WTC11 (cell line): Measurements from ENCODE around the gene TRNT1. TPM values are rescaled to one million over a fixed set of nuclear protein-coding genes. Genes with fewer than 3 reads are reported as not detected.

Experiments
- ATAC-seq: fragments of 200-7000 bp; cut with Tn5 transposase; 2 replicates; pipeline ENCODE4 v1.10.0; 2021; ENCODE audit warnings: mild to moderate bottlenecking, moderate library complexity
- CTCF ChIA-PET: fragments of 300-600 bp; sonication (Branson Sonifier 250); formaldehyde crosslinking; loops from one replicate; lab custom pipeline; 2021; ENCODE audit warnings: antibody characterized with exemption; lab: Charles Lee
- POLR2A ChIA-PET: fragments of 350-600 bp; sonication (Branson Sonifier 250); formaldehyde crosslinking; loops from one replicate; lab custom pipeline; 2021; ENCODE audit warnings: antibody characterized with exemption; lab: Charles Lee
- DNase-seq: peaks from one replicate; pipeline ENCODE4 v3.0.0; 2021; ENCODE audit warnings: low spot score
- H3K27ac Mint-ChIP-seq: 2 replicates; pipeline ENCODE4 v1.8.0; 2021; ENCODE audit warnings: mixed read lengths
- H3K27me3 Mint-ChIP-seq: 2 replicates; pipeline ENCODE4 v1.8.0; 2021; ENCODE audit warnings: low read depth, mild to moderate bottlenecking, moderate library complexity, mixed read lengths
- H3K36me3 Mint-ChIP-seq: 2 replicates; pipeline ENCODE4 v1.8.0; 2021; ENCODE audit warnings: mixed read lengths
- H3K4me1 Mint-ChIP-seq: 2 replicates; pipeline ENCODE4 v1.8.0; 2022; ENCODE audit warnings: mixed read lengths
- H3K4me3 Mint-ChIP-seq: 2 replicates; pipeline ENCODE4 v1.8.0; 2021; ENCODE audit warnings: mild to moderate bottlenecking, moderate library complexity, mixed read lengths
- H3K9me3 Mint-ChIP-seq: 2 replicates; pipeline ENCODE4 v1.8.0; 2021; ENCODE audit warnings: mixed read lengths
- FOXJ3 ChIP-seq: sonication (generic); formaldehyde crosslinking; IDR thresholded peaks from 2 replicates; pipeline ENCODE4 v1.9.0; 2021; ENCODE audit warnings: missing genetic modification reagents, mild to moderate bottlenecking, borderline replicate concordance
- GABPB1 ChIP-seq: sonication (generic); formaldehyde crosslinking; IDR thresholded peaks from 2 replicates; pipeline ENCODE4 v1.8.1; 2023; ENCODE audit warnings: mild to moderate bottlenecking, missing genetic modification reagents
- JAZF1 ChIP-seq: fragments of 250-450 bp; sonication (Bioruptor Pico); IDR thresholded peaks from 2 replicates; pipeline ENCODE4 v1.9.0; 2021; ENCODE audit warnings: moderate library complexity, mild to moderate bottlenecking, inconsistent platforms
- RORB ChIP-seq: fragments of 250-450 bp; sonication (Bioruptor Pico); IDR thresholded peaks from 2 replicates; pipeline ENCODE4 v1.9.0; 2021; ENCODE audit warnings: mild to moderate bottlenecking
- TCF7 ChIP-seq: sonication (generic); formaldehyde crosslinking; IDR thresholded peaks from 2 replicates; pipeline ENCODE4 v1.8.0; 2022; ENCODE audit warnings: mild to moderate bottlenecking, low read depth, missing genetic modification reagents, moderate library complexity
- TEAD1 ChIP-seq: sonication (generic); formaldehyde crosslinking; IDR thresholded peaks from 2 replicates; pipeline ENCODE4 v1.8.0; 2022; ENCODE audit warnings: mild to moderate bottlenecking, missing genetic modification reagents
- ZNF317 ChIP-seq: sonication (generic); formaldehyde crosslinking; IDR thresholded peaks from 2 replicates; pipeline ENCODE4 v1.8.1; 2023; ENCODE audit warnings: low read depth, mild to moderate bottlenecking, moderate library complexity, missing genetic modification reagents, borderline replicate concordance
- ZNF416 ChIP-seq: fragments of 250-450 bp; sonication (Bioruptor Pico); IDR thresholded peaks from 2 replicates; pipeline ENCODE4 v1.9.0; 2021; ENCODE audit warnings: mild to moderate bottlenecking, inconsistent platforms
- total RNA-seq: library from RNA; stranded (reverse); gene quantifications from 3 replicates; pipeline ENCODE4 v1.2.3, GENCODE V29; 2021
- TF ChIP-seq, protein P1 (sequence below): sonication (generic); formaldehyde crosslinking; IDR thresholded peaks from 2 replicates; pipeline ENCODE4 v1.8.1; 2023; ENCODE audit warnings: mild to moderate bottlenecking, missing genetic modification reagents, borderline replicate concordance
- TF ChIP-seq, protein P2 (sequence below): sonication (generic); formaldehyde crosslinking; IDR thresholded peaks from 2 replicates; pipeline ENCODE4 v1.8.0; 2023; ENCODE audit warnings: missing genetic modification reagents
- TF ChIP-seq, protein P3 (sequence below): fragments of 250-450 bp; sonication (Bioruptor Pico); IDR thresholded peaks from 2 replicates; pipeline ENCODE4 v2.1.2; 2022; ENCODE audit warnings: mild to moderate bottlenecking, moderate library complexity
- TF ChIP-seq, protein P4 (sequence below): sonication (generic); formaldehyde crosslinking; IDR thresholded peaks from 2 replicates; pipeline ENCODE4 v1.8.0; 2023; ENCODE audit warnings: missing genetic modification reagents, mild to moderate bottlenecking, borderline replicate concordance
- TF ChIP-seq, protein P5 (sequence below): fragments of 200-600 bp; IDR thresholded peaks from 2 replicates; pipeline ENCODE4 v1.8.0; 2022; ENCODE audit warnings: antibody characterized with exemption
- TF ChIP-seq, protein P6 (sequence below): fragments of 250-450 bp; sonication (Bioruptor Pico); IDR thresholded peaks from 2 replicates; pipeline ENCODE4 v1.8.0; 2021; ENCODE audit warnings: mild to moderate bottlenecking
- TF ChIP-seq, protein P7 (sequence below): sonication (generic); formaldehyde crosslinking; IDR thresholded peaks from 2 replicates; pipeline ENCODE4 v1.8.1; 2023; ENCODE audit warnings: mild to moderate bottlenecking, missing genetic modification reagents
- TF ChIP-seq, protein P8 (sequence below): sonication (generic); formaldehyde crosslinking; conservative IDR thresholded peaks from 2 replicates; pipeline ENCODE4 v1.8.1; 2023; ENCODE audit warnings: mild to moderate bottlenecking, low read depth, missing genetic modification reagents, moderate library complexity

Gene TRNT1
- total RNA-seq, 1 experiment from 2014 or later = 18.8 TPM

DNA sequence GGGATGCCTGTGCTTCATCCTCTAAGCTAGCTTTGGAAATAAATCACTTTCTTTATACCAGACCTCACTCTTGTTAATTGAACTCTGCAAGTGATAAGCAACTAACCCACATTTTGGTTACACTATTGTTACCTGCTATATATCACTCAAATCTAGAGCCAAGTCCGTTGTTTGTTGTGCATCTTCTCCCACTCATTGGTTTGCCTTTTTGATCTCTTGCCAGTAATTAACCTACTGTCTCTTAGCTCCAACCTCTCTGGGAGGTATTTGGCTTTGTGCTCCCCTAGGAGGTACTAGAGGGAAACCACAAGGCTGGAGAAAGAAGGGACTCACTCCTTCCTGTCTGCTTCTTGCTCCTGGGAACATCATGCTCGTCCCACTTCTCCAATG, 65.5 kb downstream of the TRNT1 start (continued):
- TF ChIP-seq, protein P1, sequence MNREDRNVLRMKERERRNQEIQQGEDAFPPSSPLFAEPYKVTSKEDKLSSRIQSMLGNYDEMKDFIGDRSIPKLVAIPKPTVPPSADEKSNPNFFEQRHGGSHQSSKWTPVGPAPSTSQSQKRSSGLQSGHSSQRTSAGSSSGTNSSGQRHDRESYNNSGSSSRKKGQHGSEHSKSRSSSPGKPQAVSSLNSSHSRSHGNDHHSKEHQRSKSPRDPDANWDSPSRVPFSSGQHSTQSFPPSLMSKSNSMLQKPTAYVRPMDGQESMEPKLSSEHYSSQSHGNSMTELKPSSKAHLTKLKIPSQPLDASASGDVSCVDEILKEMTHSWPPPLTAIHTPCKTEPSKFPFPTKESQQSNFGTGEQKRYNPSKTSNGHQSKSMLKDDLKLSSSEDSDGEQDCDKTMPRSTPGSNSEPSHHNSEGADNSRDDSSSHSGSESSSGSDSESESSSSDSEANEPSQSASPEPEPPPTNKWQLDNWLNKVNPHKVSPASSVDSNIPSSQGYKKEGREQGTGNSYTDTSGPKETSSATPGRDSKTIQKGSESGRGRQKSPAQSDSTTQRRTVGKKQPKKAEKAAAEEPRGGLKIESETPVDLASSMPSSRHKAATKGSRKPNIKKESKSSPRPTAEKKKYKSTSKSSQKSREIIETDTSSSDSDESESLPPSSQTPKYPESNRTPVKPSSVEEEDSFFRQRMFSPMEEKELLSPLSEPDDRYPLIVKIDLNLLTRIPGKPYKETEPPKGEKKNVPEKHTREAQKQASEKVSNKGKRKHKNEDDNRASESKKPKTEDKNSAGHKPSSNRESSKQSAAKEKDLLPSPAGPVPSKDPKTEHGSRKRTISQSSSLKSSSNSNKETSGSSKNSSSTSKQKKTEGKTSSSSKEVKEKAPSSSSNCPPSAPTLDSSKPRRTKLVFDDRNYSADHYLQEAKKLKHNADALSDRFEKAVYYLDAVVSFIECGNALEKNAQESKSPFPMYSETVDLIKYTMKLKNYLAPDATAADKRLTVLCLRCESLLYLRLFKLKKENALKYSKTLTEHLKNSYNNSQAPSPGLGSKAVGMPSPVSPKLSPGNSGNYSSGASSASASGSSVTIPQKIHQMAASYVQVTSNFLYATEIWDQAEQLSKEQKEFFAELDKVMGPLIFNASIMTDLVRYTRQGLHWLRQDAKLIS (CRISPR knock-in tag) = no peak
- TF ChIP-seq TCF7 (CRISPR knock-in tag) (no peak), ZNF317 (CRISPR knock-in tag) (no peak), TEAD1 (CRISPR knock-in tag) (no peak)
- TF ChIP-seq, protein P2, sequence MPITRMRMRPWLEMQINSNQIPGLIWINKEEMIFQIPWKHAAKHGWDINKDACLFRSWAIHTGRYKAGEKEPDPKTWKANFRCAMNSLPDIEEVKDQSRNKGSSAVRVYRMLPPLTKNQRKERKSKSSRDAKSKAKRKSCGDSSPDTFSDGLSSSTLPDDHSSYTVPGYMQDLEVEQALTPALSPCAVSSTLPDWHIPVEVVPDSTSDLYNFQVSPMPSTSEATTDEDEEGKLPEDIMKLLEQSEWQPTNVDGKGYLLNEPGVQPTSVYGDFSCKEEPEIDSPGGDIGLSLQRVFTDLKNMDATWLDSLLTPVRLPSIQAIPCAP (CRISPR knock-in tag) = no peak

DNA sequence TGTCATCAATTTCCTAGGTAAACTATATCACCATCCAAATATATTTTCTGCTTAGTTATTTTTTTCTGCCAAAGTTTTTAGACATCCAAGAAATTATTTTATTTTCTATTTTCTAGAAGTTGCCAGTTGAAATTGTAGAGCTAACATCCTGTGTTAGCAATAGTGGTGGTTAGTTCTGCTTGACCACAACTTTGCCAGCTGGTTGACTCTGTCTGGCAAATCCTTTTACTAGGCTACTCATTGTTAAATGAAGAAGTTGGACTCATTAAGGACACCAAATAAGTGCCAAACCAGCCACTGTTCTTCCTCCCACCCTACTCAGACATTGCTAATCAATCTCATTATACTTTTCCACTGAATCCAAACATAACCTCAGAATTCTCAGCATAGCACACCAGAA, 68.1 kb downstream of the TRNT1 start:
- DNase-seq = no peak
- peaks cover 10% of the 10 kb centered on the region for H3K27me3 Mint-ChIP-seq
- ChIA-PET CTCF (no interaction called here), POLR2A (no interaction called here)
- H3K27ac Mint-ChIP-seq = no peak overlapping the region
- no peak overlapping the region for H3K4me3 Mint-ChIP-seq
- peaks cover 20% of the 10 kb centered on the region for H3K9me3 Mint-ChIP-seq
- H3K36me3 Mint-ChIP-seq = peaks cover 2% of the 10 kb centered on the region; the same call in 1 of the 2 replicates
- H3K4me1 Mint-ChIP-seq = no peaks in the 10 kb centered on the region
- ATAC-seq = no peak
- TF ChIP-seq, protein P3, sequence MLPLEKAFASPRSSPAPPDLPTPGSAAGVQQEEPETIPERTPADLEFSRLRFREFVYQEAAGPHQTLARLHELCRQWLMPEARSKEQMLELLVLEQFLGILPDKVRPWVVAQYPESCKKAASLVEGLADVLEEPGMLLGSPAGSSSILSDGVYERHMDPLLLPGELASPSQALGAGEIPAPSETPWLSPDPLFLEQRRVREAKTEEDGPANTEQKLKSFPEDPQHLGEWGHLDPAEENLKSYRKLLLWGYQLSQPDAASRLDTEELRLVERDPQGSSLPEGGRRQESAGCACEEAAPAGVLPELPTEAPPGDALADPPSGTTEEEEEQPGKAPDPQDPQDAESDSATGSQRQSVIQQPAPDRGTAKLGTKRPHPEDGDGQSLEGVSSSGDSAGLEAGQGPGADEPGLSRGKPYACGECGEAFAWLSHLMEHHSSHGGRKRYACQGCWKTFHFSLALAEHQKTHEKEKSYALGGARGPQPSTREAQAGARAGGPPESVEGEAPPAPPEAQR (CRISPR knock-in tag) = no peak
- TF ChIP-seq, protein P4, sequence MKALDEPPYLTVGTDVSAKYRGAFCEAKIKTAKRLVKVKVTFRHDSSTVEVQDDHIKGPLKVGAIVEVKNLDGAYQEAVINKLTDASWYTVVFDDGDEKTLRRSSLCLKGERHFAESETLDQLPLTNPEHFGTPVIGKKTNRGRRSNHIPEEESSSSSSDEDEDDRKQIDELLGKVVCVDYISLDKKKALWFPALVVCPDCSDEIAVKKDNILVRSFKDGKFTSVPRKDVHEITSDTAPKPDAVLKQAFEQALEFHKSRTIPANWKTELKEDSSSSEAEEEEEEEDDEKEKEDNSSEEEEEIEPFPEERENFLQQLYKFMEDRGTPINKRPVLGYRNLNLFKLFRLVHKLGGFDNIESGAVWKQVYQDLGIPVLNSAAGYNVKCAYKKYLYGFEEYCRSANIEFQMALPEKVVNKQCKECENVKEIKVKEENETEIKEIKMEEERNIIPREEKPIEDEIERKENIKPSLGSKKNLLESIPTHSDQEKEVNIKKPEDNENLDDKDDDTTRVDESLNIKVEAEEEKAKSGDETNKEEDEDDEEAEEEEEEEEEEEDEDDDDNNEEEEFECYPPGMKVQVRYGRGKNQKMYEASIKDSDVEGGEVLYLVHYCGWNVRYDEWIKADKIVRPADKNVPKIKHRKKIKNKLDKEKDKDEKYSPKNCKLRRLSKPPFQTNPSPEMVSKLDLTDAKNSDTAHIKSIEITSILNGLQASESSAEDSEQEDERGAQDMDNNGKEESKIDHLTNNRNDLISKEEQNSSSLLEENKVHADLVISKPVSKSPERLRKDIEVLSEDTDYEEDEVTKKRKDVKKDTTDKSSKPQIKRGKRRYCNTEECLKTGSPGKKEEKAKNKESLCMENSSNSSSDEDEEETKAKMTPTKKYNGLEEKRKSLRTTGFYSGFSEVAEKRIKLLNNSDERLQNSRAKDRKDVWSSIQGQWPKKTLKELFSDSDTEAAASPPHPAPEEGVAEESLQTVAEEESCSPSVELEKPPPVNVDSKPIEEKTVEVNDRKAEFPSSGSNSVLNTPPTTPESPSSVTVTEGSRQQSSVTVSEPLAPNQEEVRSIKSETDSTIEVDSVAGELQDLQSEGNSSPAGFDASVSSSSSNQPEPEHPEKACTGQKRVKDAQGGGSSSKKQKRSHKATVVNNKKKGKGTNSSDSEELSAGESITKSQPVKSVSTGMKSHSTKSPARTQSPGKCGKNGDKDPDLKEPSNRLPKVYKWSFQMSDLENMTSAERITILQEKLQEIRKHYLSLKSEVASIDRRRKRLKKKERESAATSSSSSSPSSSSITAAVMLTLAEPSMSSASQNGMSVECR (CRISPR knock-in tag) = no peak
- TF ChIP-seq, protein P5, sequence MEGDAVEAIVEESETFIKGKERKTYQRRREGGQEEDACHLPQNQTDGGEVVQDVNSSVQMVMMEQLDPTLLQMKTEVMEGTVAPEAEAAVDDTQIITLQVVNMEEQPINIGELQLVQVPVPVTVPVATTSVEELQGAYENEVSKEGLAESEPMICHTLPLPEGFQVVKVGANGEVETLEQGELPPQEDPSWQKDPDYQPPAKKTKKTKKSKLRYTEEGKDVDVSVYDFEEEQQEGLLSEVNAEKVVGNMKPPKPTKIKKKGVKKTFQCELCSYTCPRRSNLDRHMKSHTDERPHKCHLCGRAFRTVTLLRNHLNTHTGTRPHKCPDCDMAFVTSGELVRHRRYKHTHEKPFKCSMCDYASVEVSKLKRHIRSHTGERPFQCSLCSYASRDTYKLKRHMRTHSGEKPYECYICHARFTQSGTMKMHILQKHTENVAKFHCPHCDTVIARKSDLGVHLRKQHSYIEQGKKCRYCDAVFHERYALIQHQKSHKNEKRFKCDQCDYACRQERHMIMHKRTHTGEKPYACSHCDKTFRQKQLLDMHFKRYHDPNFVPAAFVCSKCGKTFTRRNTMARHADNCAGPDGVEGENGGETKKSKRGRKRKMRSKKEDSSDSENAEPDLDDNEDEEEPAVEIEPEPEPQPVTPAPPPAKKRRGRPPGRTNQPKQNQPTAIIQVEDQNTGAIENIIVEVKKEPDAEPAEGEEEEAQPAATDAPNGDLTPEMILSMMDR = no peak
- no peak for TF ChIP-seq RORB (CRISPR knock-in tag)
- TF ChIP-seq, protein P6, sequence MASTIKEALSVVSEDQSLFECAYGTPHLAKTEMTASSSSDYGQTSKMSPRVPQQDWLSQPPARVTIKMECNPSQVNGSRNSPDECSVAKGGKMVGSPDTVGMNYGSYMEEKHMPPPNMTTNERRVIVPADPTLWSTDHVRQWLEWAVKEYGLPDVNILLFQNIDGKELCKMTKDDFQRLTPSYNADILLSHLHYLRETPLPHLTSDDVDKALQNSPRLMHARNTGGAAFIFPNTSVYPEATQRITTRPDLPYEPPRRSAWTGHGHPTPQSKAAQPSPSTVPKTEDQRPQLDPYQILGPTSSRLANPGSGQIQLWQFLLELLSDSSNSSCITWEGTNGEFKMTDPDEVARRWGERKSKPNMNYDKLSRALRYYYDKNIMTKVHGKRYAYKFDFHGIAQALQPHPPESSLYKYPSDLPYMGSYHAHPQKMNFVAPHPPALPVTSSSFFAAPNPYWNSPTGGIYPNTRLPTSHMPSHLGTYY (CRISPR knock-in tag) = no peak
- TF ChIP-seq, protein P7, sequence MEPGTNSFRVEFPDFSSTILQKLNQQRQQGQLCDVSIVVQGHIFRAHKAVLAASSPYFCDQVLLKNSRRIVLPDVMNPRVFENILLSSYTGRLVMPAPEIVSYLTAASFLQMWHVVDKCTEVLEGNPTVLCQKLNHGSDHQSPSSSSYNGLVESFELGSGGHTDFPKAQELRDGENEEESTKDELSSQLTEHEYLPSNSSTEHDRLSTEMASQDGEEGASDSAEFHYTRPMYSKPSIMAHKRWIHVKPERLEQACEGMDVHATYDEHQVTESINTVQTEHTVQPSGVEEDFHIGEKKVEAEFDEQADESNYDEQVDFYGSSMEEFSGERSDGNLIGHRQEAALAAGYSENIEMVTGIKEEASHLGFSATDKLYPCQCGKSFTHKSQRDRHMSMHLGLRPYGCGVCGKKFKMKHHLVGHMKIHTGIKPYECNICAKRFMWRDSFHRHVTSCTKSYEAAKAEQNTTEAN = no peak
- TF ChIP-seq GABPB1 (CRISPR knock-in tag) = no peak
- no peak for TF ChIP-seq JAZF1
- TF ChIP-seq ZNF416 = no peak
- TF ChIP-seq FOXJ3 (CRISPR knock-in tag) = no peak
- TF ChIP-seq, protein P8, sequence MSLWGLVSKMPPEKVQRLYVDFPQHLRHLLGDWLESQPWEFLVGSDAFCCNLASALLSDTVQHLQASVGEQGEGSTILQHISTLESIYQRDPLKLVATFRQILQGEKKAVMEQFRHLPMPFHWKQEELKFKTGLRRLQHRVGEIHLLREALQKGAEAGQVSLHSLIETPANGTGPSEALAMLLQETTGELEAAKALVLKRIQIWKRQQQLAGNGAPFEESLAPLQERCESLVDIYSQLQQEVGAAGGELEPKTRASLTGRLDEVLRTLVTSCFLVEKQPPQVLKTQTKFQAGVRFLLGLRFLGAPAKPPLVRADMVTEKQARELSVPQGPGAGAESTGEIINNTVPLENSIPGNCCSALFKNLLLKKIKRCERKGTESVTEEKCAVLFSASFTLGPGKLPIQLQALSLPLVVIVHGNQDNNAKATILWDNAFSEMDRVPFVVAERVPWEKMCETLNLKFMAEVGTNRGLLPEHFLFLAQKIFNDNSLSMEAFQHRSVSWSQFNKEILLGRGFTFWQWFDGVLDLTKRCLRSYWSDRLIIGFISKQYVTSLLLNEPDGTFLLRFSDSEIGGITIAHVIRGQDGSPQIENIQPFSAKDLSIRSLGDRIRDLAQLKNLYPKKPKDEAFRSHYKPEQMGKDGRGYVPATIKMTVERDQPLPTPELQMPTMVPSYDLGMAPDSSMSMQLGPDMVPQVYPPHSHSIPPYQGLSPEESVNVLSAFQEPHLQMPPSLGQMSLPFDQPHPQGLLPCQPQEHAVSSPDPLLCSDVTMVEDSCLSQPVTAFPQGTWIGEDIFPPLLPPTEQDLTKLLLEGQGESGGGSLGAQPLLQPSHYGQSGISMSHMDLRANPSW (CRISPR knock-in tag) = no peak
